ENCODE data around the gene ELFN1.

The ELFN1 gene

DNA sequence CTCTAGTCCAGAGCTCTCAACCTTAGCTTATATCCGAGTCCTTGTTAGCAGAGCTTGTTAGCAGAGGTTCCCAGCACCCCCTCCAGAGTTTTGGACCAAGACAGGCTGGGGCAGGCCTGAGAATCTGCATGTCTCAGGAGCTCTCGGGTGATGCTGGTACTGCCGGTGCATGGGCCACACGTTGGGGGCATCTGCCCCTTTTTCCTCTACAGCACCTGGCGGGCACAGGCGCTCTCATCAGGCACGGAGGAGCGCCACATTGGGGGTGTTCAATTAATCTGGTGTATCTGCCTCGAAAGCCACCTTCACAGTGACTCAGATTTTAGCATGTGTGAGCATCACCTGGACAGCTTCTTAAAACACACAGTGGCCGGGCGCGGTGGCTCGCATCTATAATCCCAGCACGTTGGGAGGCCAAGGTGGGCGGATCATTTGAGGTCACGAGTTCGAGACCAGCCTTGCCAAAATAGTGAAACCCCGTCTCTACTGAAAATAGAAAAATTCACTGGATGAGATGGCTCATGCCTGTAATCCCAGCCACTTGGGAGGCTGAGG, 117.7 kb downstream of the ELFN1 start:
- no peak for DNase-seq (ENCODE audit: low read depth in 2 of 2)

DNA sequence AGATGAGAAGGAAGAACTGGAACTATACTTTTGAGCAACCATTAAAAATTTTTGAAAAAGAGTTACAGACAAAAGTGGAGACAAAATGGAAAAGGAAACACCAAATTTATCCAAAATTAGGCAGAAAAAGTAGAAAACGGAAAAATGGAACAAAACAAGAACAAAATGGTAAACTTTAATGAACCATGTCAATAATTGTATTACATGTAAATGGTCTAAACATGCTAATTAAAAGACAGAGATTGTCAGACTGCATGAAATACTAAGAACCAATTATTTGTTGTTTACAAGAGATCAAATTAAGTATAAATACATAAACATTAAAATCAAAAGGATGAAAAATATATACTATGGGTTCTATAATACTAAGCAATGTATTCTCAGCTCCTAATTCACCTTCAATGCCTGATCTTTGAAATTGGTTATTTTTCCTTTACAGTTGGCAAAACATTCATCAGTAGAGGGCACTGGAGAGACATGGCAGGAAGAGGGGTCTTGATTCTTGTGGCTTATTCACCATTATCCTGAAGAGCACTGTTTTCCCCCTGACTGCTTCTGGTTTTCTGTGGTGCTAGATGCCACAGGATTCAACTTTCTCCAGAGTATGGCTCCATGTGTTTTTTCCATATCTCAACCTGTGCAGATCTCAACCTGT, 124.9 kb downstream of the ELFN1 start:
- no peak for DNase-seq (ENCODE audit: low read depth in 2 of 2)
